IMR-90 (cell line): ENCODE data around the gene CORO7. TPM values are rescaled to one million over a fixed set of nuclear protein-coding genes. Genes with fewer than 3 reads are reported as not detected.

Experiments
- ATAC-seq: fragments of 200-7000 bp; cut with Tn5 transposase; 2 replicates; pipeline ENCODE4 v1.9.1; 2020; ENCODE audit warnings: low read depth, mild to moderate bottlenecking, moderate library complexity
- BruUV-seq: library from RNA; stranded (reverse); fragments of 400-500 nt; replicated peaks from 2 replicates; lab custom pipeline; 2021; lab: Mats Ljungman, UMichigan
- CTCF ChIA-PET: fragments of 300-600 bp; formaldehyde crosslinking; extraction: SDS; loops from one replicate; lab custom pipeline; 2021; ENCODE audit warnings: antibody characterized with exemption; lab: Yijun Ruan, JAX
- POLR2A ChIA-PET: fragments of 300-600 bp; sonication (Branson Sonifier 250); formaldehyde crosslinking; loops from one replicate; lab custom pipeline; 2022; ENCODE audit warnings: antibody characterized with exemption; ENCODE audit not compliant: unreplicated experiment; lab: Charles Lee
- DNase-seq: peaks from one replicate; pipeline ENCODE4 v3.0.0; 2013
- H2AFZ ChIP-seq: replicated peaks from 2 replicates; pipeline ENCODE3; 2013; ENCODE audit warnings: low read length, mild to moderate bottlenecking; ENCODE audit not compliant: poor library complexity
- H2AK5ac ChIP-seq: 2 replicates; pipeline ENCODE4 v1.6.1; 2013; ENCODE audit warnings: low read depth, low read length, inconsistent platforms
- H2AK9ac ChIP-seq: replicated peaks from 2 replicates; pipeline ENCODE3; 2013; ENCODE audit warnings: mild to moderate bottlenecking, low read depth, low read length, moderate library complexity; ENCODE audit not compliant: poor library complexity
- H2BK120ac ChIP-seq: 2 replicates; pipeline ENCODE4 v1.6.1; 2013; ENCODE audit warnings: low read depth, low read length, inconsistent platforms
- H2BK15ac ChIP-seq: 3 replicates; pipeline ENCODE4 v1.6.1; 2013; ENCODE audit warnings: low read depth, low read length, inconsistent platforms
- H2BK20ac ChIP-seq: 2 replicates; pipeline ENCODE4 v1.6.1; 2013; ENCODE audit warnings: low read depth, mild to moderate bottlenecking, inconsistent platforms, low read length, moderate library complexity
- H2BK5ac ChIP-seq: 2 replicates; pipeline ENCODE4 v1.6.1; 2013; ENCODE audit warnings: mild to moderate bottlenecking, low read depth, low read length, inconsistent platforms; ENCODE audit not compliant: poor library complexity, severe bottlenecking
- H3K14ac ChIP-seq: replicated peaks from 2 replicates; pipeline ENCODE4 v1.6.1; 2013; ENCODE audit warnings: low read depth, low read length, inconsistent platforms
- H3K18ac ChIP-seq: 2 replicates; pipeline ENCODE4 v1.6.1; 2013; ENCODE audit warnings: low read depth, low read length, control low read depth
- H3K23ac ChIP-seq: 2 replicates; pipeline ENCODE4 v1.6.1; 2013; ENCODE audit warnings: low read depth, low read length, inconsistent platforms
- H3K27ac ChIP-seq: 2 replicates; pipeline ENCODE4 v1.5.1; 2013; ENCODE audit warnings: mild to moderate bottlenecking, control low read depth, low read length; ENCODE audit not compliant: insufficient read depth
- H3K27me3 ChIP-seq: 2 replicates; pipeline ENCODE4 v1.6.1; 2013; ENCODE audit warnings: low read length; ENCODE audit not compliant: control insufficient read depth, insufficient read depth
- H3K36me3 ChIP-seq: 2 replicates; pipeline ENCODE4 v1.6.1; 2013; ENCODE audit warnings: low read length, mixed read lengths; ENCODE audit not compliant: control insufficient read depth, insufficient read depth
- H3K4ac ChIP-seq: 2 replicates; pipeline ENCODE4 v1.6.1; 2013; ENCODE audit warnings: low read depth, low read length, inconsistent platforms
- H3K4me1 ChIP-seq: 2 replicates; pipeline ENCODE4 v1.6.1; 2013; ENCODE audit warnings: low read length, mixed read lengths; ENCODE audit not compliant: control insufficient read depth, insufficient read depth
- H3K4me2 ChIP-seq: 2 replicates; pipeline ENCODE4 v1.6.1; 2013; ENCODE audit warnings: low read depth, mild to moderate bottlenecking, control low read depth, low read length, moderate library complexity
- H3K4me3 ChIP-seq: 2 replicates; pipeline ENCODE4 v1.5.1; 2013; ENCODE audit warnings: low read depth, mild to moderate bottlenecking, control low read depth, low read length, moderate library complexity; ENCODE audit not compliant: insufficient read depth
- H3K56ac ChIP-seq: 2 replicates; pipeline ENCODE4 v1.6.1; 2013; ENCODE audit warnings: low read length, inconsistent platforms; ENCODE audit not compliant: insufficient read depth; ENCODE audit errors: extremely low read depth
- H3K79me1 ChIP-seq, 2 experiments: 2 replicates each; pipeline ENCODE4 v1.6.1; 2013; ENCODE audit warnings: low read length in 2 of 2, inconsistent platforms in 1 of 2, low read depth in 1 of 2
- H3K9ac ChIP-seq: 2 replicates; pipeline ENCODE4 v1.6.1; 2013; ENCODE audit warnings: low read depth, low read length, control low read depth
- H3K9me1 ChIP-seq: 2 replicates; pipeline ENCODE4 v1.6.1; 2013; ENCODE audit warnings: low read length, inconsistent platforms; ENCODE audit not compliant: insufficient read depth
- H3K9me3 ChIP-seq: 2 replicates; pipeline ENCODE4 v1.6.1; 2013; ENCODE audit warnings: low read length; ENCODE audit not compliant: control insufficient read depth, insufficient read depth
- H4K20me1 ChIP-seq: 2 replicates; pipeline ENCODE4 v1.6.1; 2013; ENCODE audit warnings: low read length, inconsistent platforms; ENCODE audit not compliant: insufficient read depth
- H4K5ac ChIP-seq: 2 replicates; pipeline ENCODE4 v1.6.1; 2013; ENCODE audit warnings: mild to moderate bottlenecking, low read depth, low read length, control low read depth
- H4K8ac ChIP-seq, 2 experiments: 2 replicates each; pipeline ENCODE4 v1.6.1; 2013; ENCODE audit warnings: low read depth in 2 of 2, low read length in 2 of 2, control low read depth in 1 of 2, inconsistent platforms in 1 of 2
- H4K91ac ChIP-seq: 2 replicates; pipeline ENCODE4 v1.6.1; 2013; ENCODE audit warnings: low read depth, low read length, inconsistent platforms; ENCODE audit not compliant: insufficient read depth
- BHLHE40 ChIP-seq: fragments of 150-350 bp; IDR thresholded peaks from 2 replicates; pipeline ENCODE4 v1.6.1; 2016; ENCODE audit warnings: mild to moderate bottlenecking, low read depth, low read length
- CHD1 ChIP-seq: IDR thresholded peaks from 2 replicates; pipeline ENCODE4 v1.6.1; 2012; ENCODE audit warnings: low read depth, low read length, improper control_type of control experiment
- CTCF ChIP-seq: conservative IDR thresholded peaks from 2 replicates; pipeline ENCODE4 v1.5.1; 2012; ENCODE audit warnings: mild to moderate bottlenecking, low read depth, low read length, improper control_type of control experiment
- ELK1 ChIP-seq: fragments of 150-350 bp; IDR thresholded peaks from 2 replicates; pipeline ENCODE4 v1.6.1; 2016; ENCODE audit warnings: low read depth, mild to moderate bottlenecking, low read length, moderate library complexity, borderline replicate concordance
- MAFK ChIP-seq: IDR thresholded peaks from 2 replicates; pipeline ENCODE4 v1.6.1; 2012; ENCODE audit warnings: low read depth, low read length, improper control_type of control experiment
- MAZ ChIP-seq: IDR thresholded peaks from 2 replicates; pipeline ENCODE4 v1.6.1; 2012; ENCODE audit warnings: low read depth, mild to moderate bottlenecking, low read length, improper control_type of control experiment, moderate library complexity, borderline replicate concordance
- NFE2L2 ChIP-seq: fragments of 150-350 bp; IDR thresholded peaks from 2 replicates; pipeline ENCODE4 v1.6.1; 2016; ENCODE audit warnings: low read depth, mild to moderate bottlenecking, low read length
- RAD21 ChIP-seq: IDR thresholded peaks from 2 replicates; pipeline ENCODE4 v1.6.1; 2012; ENCODE audit warnings: low read length, improper control_type of control experiment
- RCOR1 ChIP-seq: IDR thresholded peaks from 2 replicates; pipeline ENCODE4 v1.6.1; 2012; ENCODE audit warnings: mild to moderate bottlenecking, low read length, improper control_type of control experiment; ENCODE audit not compliant: insufficient replicate concordance
- SMC3 ChIP-seq: fragments of 150-350 bp; IDR thresholded peaks from 2 replicates; pipeline ENCODE4 v1.6.1; 2016; ENCODE audit warnings: low read depth, mild to moderate bottlenecking, antibody characterized with exemption, low read length, moderate library complexity
- USF2 ChIP-seq: fragments of 150-350 bp; IDR thresholded peaks from 2 replicates; pipeline ENCODE4 v1.6.1; 2017; ENCODE audit warnings: mild to moderate bottlenecking, antibody characterized with exemption, low read length, low read depth
- WGBS, 2 experiments: methylation state at CpG; one replicate each; pipeline versions ENCODE4 v1.1.5 to v1.1.7; 2013; ENCODE audit warnings: missing lambda C conversion rate in 2 of 2; ENCODE audit not compliant: insufficient read length in 1 of 2; ENCODE audit errors: extremely low coverage in 2 of 2; 5-methylcytosine and 5-hydroxymethylcytosine counted together
- dilution Hi-C: fragments of 300-500 bp; cut with HindIII; formaldehyde crosslinking; loops from one replicate; pipeline ENCODE4 v1.14.3; 2018; ENCODE audit warnings: low sequenced_read_pairs; ENCODE audit not compliant: unreplicated experiment
- in situ Hi-C: fragments of 300-500 bp; cut with MboI; formaldehyde crosslinking; loops from 3 replicates; pipeline ENCODE4 v1.14.3; 2019; ENCODE audit warnings: low sequenced_read_pairs, inconsistent platforms, mixed read lengths
- intact Hi-C: fragments of 100-400 bp; cut with micrococcal nuclease; formaldehyde crosslinking; loops from 2 replicates; pipeline ENCODE4 v1.10.0; 2022
- polyA plus RNA-seq, 3 experiments: library from polyadenylated mRNA; depleted of rRNA; stranded (reverse); fragments of >200 nt; gene quantifications; 2 replicates each; pipeline ENCODE4 v1.2.3, GENCODE V29; 2012; ENCODE audit warnings: low replicate concordance in 1 of 3
- total RNA-seq: library from RNA; depleted of rRNA; stranded (reverse); fragments of >200 nt; gene quantifications from 2 replicates; pipeline ENCODE4 v1.2.3, GENCODE V29; 2012

CORO7 gene
- total and polyA plus RNA-seq, 2 of the 4 experiments (the other 2 are of a cell fraction): 6.3 to 26.7 TPM

- Histone ChIP-seq H2AK5ac (no peak overlapping the region), H4K20me1 (peaks cover 15% of the 10 kb centered on the region), H3K36me3 (peaks cover 47% of the 10 kb centered on the region), H3K4me1 (peaks cover 9% of the 10 kb centered on the region), H3K18ac (no peak overlapping the region), H4K8ac (no peak overlapping the region), H2BK15ac (no peak overlapping the region), H3K9ac (no peak overlapping the region), H3K79me1 (peaks cover 10 to 31% of the 10 kb centered on the region in 2 experiments), H3K4ac (no peak overlapping the region), H3K14ac (no peak overlapping the region), H4K91ac (no peak overlapping the region), H3K27me3 (no peaks in the 10 kb centered on the region), H2BK5ac (no peak overlapping the region), H2BK20ac (no peak overlapping the region), H2AK9ac (no peak overlapping the region), H3K56ac (no peak overlapping the region), H3K9me3 (no peaks in the 10 kb centered on the region), H3K9me1 (0 out of 2 replicates have a peak, but pooled peaks cover 10% of the 10 kb centered on the region), H3K4me3 (no peak overlapping the region), H4K5ac (no peak overlapping the region), H2BK120ac (no peak overlapping the region), H3K23ac (no peak overlapping the region), H2AFZ (no peak overlapping the region), H3K27ac (no peak overlapping the region), H3K4me2 (no peak overlapping the region)
- dilution Hi-C loops: no loop called here
- POLR2A ChIA-PET: no interaction called here
- intact Hi-C loops: no loop called here
- 91% methylated on average over 9 of the region's 14 CpGs; no CpG with 5 or more reads in 1 of the 2 experiments for whole genome bisulfite sequencing, 2 experiments
- no peak for DNase-seq
- no TSS peak for BruUV-seq
- CTCF ChIA-PET: no interaction called here
- in situ Hi-C loops: no loop called here
- ATAC-seq: no peak
- TF ChIP-seq CHD1 (no peak), MAFK (no peak), ELK1 (no peak), RAD21 (no peak), RCOR1 (no peak), NFE2L2 (no peak), USF2 (no peak), BHLHE40 (no peak), SMC3 (no peak), CTCF (no peak), MAZ (no peak)
Measured at GRCh38 chr16:4455081-4455480, 38.7 kb upstream of the CORO7 start.
